Measurements from ENCODE around the gene GSTT4.
"Not testable (repeated sequence)": the region's sequence is repeated elsewhere in the genome, so short reads cannot be mapped to it uniquely, and the experiment has no call there.

Gene GSTT4

GRCh38 chr22:24023204-24023789 is 18.0 kb upstream of the GSTT4 start:
- no peak for DNase-seq

- no peak for DNase-seq
Measured at GRCh38 chr22:24021304-24021703, 16.1 kb upstream of the GSTT4 start.

GRCh38 chr22:24016156-24016555 is 10.9 kb upstream of the GSTT4 start:
- no peak for DNase-seq

- DNase-seq = no peak
Measured at GRCh38 chr22:24011735-24012068, 6.4 kb upstream of the GSTT4 start.

- no peak for DNase-seq
Measured at GRCh38 chr22:24010018-24010391, 4.8 kb upstream of the GSTT4 start.

GRCh38 chr22:24009227-24010017 is 4.2 kb upstream of the GSTT4 start:
- DNase-seq = no peak

- DNase-seq = no peak
Measured at GRCh38 chr22:24008381-24009226, 3.4 kb upstream of the GSTT4 start.

GRCh38 chr22:24008022-24008283 is 2.7 kb upstream of the GSTT4 start:
- no peak for DNase-seq

- DNase-seq = no peak
Measured at GRCh38 chr22:24007253-24008021, 2.2 kb upstream of the GSTT4 start.

GRCh38 chr22:24006914-24007214 is 1.6 kb upstream of the GSTT4 start:
- no peak for DNase-seq

GRCh38 chr22:24006207-24006913 is 1.1 kb upstream of the GSTT4 start:
- DNase-seq = no peak

- DNase-seq = no peak
Measured at GRCh38 chr22:24003887-24004286, 1.4 kb downstream of the GSTT4 start.

GRCh38 chr22:24002851-24003250 is 2.4 kb downstream of the GSTT4 start:
- no peak for DNase-seq

GRCh38 chr22:24002272-24002671 is 3.0 kb downstream of the GSTT4 start:
- no peak for DNase-seq

- no peak for DNase-seq
Measured at GRCh38 chr22:24001314-24001713, 3.9 kb downstream of the GSTT4 start.

GRCh38 chr22:23999779-24000178 is 5.5 kb downstream of the GSTT4 start:
- not testable (repeated sequence) for DNase-seq

GRCh38 chr22:23997092-23997491 is 8.2 kb downstream of the GSTT4 start:
- DNase-seq = no peak

- not testable (repeated sequence) for DNase-seq
Measured at GRCh38 chr22:23993581-23994177, 11.6 kb downstream of the GSTT4 start.

GRCh38 chr22:23993080-23993479 is 12.2 kb downstream of the GSTT4 start:
- not testable (repeated sequence) for DNase-seq

- DNase-seq = not testable (repeated sequence)
Measured at GRCh38 chr22:23989583-23990244, 15.5 kb downstream of the GSTT4 start.

- not testable (repeated sequence) for DNase-seq
Measured at GRCh38 chr22:23986538-23987178, 18.6 kb downstream of the GSTT4 start.
